ENCODE data around the gene ZNF155. TPM values are rescaled to one million over a fixed set of nuclear protein-coding genes. Genes with fewer than 3 reads are reported as not detected.

Gene ZNF155
- total and polyA plus RNA-seq, 4 donors: 1.7 to 5.5 (median 2.9) TPM

- Histone ChIP-seq H3K27me3 (ENCODE audit: control insufficient read depth in 4 of 4, insufficient read depth in 4 of 4, low read length in 3 of 4) (no peaks in the 10 kb centered on the region), H3K9me3 (ENCODE audit: control insufficient read depth in 4 of 4, low read length in 3 of 4) (peaks cover 18 to 63% (median 44%) of the 10 kb centered on the region in 4 donors), H3K4me1 (ENCODE audit: control insufficient read depth in 4 of 4, insufficient read depth in 4 of 4, low read length in 3 of 4) (peaks cover 0 to 11% (median 7%) of the 10 kb centered on the region in 4 donors), H3K27ac (ENCODE audit: low read depth in 1 of 2, low read length in 2 of 2) (no peak overlapping the region), H3K4me3 (ENCODE audit: low read depth in 1 of 3, low read length in 3 of 3) (peak overlapping the region in 2 of 3 donors; percentile 50 to 56), H3K9ac (ENCODE audit: low read depth in 1 of 2, low read length in 2 of 2) (no peak overlapping the region), H3K36me3 (ENCODE audit: control insufficient read depth in 4 of 4, insufficient read depth in 3 of 4, low read depth in 1 of 4, low read length in 3 of 4) (peaks cover 14 to 51% (median 49%) of the 10 kb centered on the region in 4 donors)
- no peak for TF ChIP-seq HNF4G (IDR thresholded peaks at IDR 0.05)
- no peak for TF ChIP-seq SP1 (IDR thresholded peaks at IDR 0.05)
- TF ChIP-seq GABPA (IDR thresholded peaks at IDR 0.05 in 1 of 2, conservative IDR thresholded peaks at IDR 0.05 in 1 of 2): no peak
- TF ChIP-seq NR2F2 (IDR thresholded peaks at IDR 0.05): no peak
- no peak for TF ChIP-seq REST (IDR thresholded peaks at IDR 0.05)
- no peak for TF ChIP-seq ATF3 (IDR thresholded peaks at IDR 0.05)
- no peak for TF ChIP-seq ZBTB33 (IDR thresholded peaks at IDR 0.05)
- TF ChIP-seq EGR1 (IDR thresholded peaks at IDR 0.05; ENCODE audit: low read depth in 2 of 2): no peak
- TF ChIP-seq JUND (IDR thresholded peaks at IDR 0.05): no peak
- TF ChIP-seq YY1 (IDR thresholded peaks at IDR 0.05): no peak
- no peak for TF ChIP-seq RAD21 (IDR thresholded peaks at IDR 0.05)
- TF ChIP-seq MAX (IDR thresholded peaks at IDR 0.05): no peak
- TF ChIP-seq RXRA (IDR thresholded peaks at IDR 0.05): no peak
- no peak for TF ChIP-seq HNF4A (conservative IDR thresholded peaks at IDR 0.05)
- no peak for TF ChIP-seq FOXA1 (IDR thresholded peaks at IDR 0.05)
- TF ChIP-seq CTCF (IDR thresholded peaks at IDR 0.05; ENCODE audit: low read depth, low read length, missing input control): no peak
- no peak for TF ChIP-seq FOXA2 (IDR thresholded peaks at IDR 0.05)
- no peak for TF ChIP-seq TAF1 (conservative IDR thresholded peaks at IDR 0.05)
- DNase-seq (ENCODE audit: low spot score): no peak
- 98% methylated on average over 6 of the region's 6 CpGs for WGBS
Measured at GRCh38 chr19:44026622-44027021, 42.6 kb downstream of the ZNF155 start.

Data from liver (tissue), 9 donors.